Tibial nerve (tissue), 4 donors: ENCODE results near the gene ADIPOR2.

ENCODE experiments used
- EP300 ChIP-seq, 2 donors: sonication (generic); formaldehyde crosslinking; IDR thresholded peaks; one replicate each; pipeline ENCODE4 v1.6.1; 2017; ENCODE audit warnings: antibody characterized with exemption in 2 of 2, mild to moderate bottlenecking in 1 of 2
- POLR2A ChIP-seq, 2 donors: fragments of 450-650 bp; IDR thresholded peaks; one replicate each; pipeline ENCODE4 v1.6.1; 2017; ENCODE audit warnings: antibody characterized with exemption in 2 of 2, mild to moderate bottlenecking in 2 of 2, moderate library complexity in 2 of 2
- TF ChIP-seq, protein P1 (sequence below), 5 experiments: fragments of 200-600 bp in 3 of 5; fragments of 450-650 bp in 2 of 5; sonication (generic) in 3 of 5; IDR thresholded peaks; one replicate each; pipeline ENCODE4 v1.5.1; 2016 to 2019; ENCODE audit warnings: antibody characterized with exemption in 5 of 5, mild to moderate bottlenecking in 3 of 5, moderate library complexity in 2 of 5

DNA sequence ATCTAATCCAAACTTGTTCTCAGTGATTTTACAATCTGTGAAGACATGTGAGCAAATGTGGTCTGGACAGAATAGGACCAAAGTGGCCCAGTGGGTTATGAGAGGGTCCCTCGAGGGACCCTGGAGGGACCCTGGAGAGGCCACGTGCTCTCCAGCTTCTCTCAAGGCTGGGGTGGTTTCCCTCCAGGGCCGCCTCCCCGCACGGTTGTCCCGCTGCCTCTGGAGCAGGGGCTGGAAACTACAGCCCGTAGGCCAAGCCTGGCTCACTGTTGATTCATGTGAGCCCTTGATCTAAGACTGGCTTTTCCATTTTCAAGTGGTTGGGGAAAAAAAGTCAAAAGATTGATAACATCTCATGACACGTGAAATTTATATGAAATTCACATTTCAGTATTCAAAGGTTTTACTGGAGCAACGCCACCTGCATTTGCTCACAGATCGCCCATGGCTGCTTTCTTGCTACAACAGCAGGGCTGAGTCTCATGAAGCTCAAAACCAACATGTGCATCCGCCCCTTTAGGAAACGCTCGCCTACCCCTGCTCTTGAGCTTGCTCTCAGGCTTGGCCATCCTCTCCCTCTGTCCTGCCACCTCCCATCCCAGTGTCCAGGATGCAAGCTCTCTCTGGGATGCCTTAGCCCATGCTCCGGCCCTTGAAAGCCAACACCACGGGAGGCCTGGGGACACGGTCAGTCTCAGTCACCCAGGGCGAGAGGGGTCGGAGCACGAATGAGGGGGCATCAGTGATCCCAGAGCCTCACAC lies 117.3 kb downstream of the ADIPOR2 start:
- TF ChIP-seq, protein P1, sequence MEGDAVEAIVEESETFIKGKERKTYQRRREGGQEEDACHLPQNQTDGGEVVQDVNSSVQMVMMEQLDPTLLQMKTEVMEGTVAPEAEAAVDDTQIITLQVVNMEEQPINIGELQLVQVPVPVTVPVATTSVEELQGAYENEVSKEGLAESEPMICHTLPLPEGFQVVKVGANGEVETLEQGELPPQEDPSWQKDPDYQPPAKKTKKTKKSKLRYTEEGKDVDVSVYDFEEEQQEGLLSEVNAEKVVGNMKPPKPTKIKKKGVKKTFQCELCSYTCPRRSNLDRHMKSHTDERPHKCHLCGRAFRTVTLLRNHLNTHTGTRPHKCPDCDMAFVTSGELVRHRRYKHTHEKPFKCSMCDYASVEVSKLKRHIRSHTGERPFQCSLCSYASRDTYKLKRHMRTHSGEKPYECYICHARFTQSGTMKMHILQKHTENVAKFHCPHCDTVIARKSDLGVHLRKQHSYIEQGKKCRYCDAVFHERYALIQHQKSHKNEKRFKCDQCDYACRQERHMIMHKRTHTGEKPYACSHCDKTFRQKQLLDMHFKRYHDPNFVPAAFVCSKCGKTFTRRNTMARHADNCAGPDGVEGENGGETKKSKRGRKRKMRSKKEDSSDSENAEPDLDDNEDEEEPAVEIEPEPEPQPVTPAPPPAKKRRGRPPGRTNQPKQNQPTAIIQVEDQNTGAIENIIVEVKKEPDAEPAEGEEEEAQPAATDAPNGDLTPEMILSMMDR (IDR thresholded peaks at IDR 0.05) = no peak
- no peak for TF ChIP-seq EP300 (IDR thresholded peaks at IDR 0.05)
- no peak for TF ChIP-seq POLR2A (IDR thresholded peaks at IDR 0.05)
